Measurements from ENCODE around the gene WT1.

Gene WT1

DNA sequence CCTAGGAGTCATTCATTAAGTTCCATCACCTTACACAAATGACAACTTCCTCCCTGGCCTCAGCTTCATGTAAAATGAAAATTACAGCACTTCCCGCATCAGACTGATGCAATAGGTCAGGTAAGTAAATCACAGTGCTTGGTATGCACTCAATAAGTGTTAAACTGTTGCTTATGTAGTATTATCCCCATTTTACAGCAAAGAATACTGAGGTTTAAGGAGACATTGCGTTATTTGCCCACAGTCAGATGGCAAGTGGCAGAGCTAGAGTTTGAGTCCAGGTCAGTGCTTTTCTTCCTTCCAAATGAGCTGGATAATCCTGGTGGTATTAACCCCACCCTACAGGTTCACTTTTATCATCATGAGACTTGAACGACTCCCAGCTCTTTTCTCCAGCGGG, 29.7 kb downstream of the WT1 start:
- TF ChIP-seq, protein P1, sequence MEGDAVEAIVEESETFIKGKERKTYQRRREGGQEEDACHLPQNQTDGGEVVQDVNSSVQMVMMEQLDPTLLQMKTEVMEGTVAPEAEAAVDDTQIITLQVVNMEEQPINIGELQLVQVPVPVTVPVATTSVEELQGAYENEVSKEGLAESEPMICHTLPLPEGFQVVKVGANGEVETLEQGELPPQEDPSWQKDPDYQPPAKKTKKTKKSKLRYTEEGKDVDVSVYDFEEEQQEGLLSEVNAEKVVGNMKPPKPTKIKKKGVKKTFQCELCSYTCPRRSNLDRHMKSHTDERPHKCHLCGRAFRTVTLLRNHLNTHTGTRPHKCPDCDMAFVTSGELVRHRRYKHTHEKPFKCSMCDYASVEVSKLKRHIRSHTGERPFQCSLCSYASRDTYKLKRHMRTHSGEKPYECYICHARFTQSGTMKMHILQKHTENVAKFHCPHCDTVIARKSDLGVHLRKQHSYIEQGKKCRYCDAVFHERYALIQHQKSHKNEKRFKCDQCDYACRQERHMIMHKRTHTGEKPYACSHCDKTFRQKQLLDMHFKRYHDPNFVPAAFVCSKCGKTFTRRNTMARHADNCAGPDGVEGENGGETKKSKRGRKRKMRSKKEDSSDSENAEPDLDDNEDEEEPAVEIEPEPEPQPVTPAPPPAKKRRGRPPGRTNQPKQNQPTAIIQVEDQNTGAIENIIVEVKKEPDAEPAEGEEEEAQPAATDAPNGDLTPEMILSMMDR (IDR thresholded peaks at IDR 0.05; ENCODE audit: extremely low read depth, missing control alignments) = no peak

DNA sequence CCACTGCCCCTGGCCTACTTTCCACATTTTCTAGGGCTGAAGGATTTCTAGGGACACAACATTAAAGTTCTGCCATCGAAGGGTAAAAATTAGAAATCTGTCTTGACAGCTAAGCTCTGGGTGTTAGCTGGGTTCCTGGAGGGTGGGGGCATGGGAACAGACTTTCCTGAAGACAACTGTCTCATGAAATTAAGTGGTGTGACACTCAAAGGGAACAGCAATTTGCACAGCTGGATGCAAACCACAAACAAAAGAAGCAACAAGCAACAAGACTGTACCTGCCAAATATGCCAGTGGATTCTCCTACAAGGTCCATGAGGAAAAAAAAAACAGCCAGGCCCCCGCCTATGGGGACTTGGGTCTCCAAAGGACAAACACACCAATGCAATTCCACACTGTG, 32.5 kb downstream of the WT1 start:
- no peak for DNase-seq (ENCODE audit: low spot score)
- TF ChIP-seq, protein P1 (IDR thresholded peaks at IDR 0.05; ENCODE audit: extremely low read depth, missing control alignments) = no peak

More for the DNA sequence above, 29.7 kb downstream of the WT1 start:
- no peak for DNase-seq (ENCODE audit: low spot score)

DNA sequence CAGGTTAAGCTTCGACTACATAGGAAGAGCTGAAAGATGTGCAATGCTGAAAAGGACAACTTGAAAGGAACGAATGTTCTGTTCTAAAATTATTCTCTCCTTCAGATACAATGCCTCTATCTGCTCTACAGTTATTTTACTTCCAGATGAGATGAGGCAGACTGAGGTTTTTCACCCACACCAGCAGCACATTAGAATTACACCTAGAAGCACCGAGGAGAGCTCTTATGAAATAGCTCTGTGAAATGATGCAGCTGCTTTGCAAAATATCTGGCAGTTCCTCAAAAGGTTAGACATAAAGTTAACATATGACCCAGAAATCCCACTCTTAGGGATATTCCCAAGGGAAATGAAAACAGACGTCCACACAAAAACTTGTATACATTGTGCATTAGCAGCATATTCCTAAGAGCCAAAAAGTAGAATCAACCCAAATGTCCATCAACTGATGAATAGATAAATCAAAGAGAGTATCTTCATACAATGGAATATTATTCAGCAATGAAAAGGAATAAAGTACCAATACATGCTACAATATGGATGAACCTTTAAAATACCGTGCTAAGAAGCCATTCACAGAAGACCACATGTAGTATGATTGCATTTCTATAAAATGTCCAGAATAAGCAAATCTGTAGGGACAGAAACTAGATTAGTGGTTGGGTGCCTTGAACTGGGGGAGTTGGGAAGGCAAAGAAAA, 34.5 kb downstream of the WT1 start:
- TF ChIP-seq, protein P1 (IDR thresholded peaks at IDR 0.05; ENCODE audit: extremely low read depth, missing control alignments) = no peak
- no peak for DNase-seq (ENCODE audit: low spot score)

DNA sequence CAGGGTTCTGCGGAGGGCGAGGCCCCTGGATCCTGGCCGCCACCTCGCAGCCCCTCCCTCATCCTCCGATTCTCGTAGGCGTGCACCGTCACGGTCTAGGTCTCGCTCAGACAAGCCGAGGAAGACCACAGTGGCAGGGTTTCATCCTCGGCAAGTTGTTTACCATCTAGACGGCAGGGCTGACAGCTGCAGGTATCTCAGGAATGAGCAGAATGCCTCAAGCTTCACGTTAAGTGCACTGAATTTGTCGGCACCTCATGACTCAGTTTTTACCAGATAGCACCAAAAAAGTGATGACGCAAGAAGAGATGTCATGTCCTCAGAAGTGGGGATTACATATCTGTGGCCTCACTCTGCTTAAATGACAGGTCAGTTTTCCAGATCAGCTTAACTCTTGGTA, 35.1 kb downstream of the WT1 start:
- TF ChIP-seq, protein P1 (IDR thresholded peaks at IDR 0.05; ENCODE audit: extremely low read depth, missing control alignments) = no peak
- no peak for DNase-seq (ENCODE audit: low spot score)

DNA sequence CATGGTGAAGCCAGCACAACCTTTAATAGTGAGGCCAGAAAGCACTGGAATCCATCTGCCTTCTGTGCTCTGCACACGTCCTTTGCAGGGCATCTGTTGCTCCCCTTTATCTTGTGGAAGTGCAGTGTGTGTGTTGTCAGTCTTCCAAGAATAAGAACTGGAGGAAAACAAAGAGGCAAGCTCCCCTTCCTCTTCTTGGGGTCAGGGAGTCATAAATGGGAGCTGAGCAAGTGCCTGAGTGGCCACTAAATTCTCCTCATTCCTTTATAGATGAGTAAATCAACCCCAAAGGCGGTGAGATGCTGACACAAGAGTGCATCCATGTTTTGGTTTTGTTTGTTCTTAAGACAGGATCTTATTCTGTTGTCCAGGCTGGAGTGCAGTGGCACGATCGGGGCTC, 38.3 kb downstream of the WT1 start:
- TF ChIP-seq, protein P1 (IDR thresholded peaks at IDR 0.05; ENCODE audit: extremely low read depth, missing control alignments) = no peak
- no peak for DNase-seq (ENCODE audit: low spot score)

DNA sequence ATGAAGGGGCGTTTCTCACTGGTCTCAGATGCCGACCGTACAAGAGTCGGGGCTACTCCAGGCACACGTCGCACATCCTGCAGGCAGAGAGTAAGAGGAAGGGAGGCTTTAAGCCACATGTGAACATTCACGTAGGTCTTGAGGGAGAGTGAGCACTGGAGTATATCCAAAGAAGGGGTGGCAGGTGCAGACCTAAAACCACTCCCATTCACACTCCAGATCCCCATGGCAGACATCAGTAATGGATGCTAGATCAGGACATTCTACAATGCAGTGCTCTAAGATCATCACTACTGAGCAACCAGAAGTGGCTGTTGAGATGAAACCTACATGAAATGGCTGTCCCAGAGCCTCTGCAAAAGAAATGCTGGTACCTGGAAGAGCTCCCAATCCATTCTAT, 39.0 kb downstream of the WT1 start:
- TF ChIP-seq, protein P1 (IDR thresholded peaks at IDR 0.05; ENCODE audit: extremely low read depth, missing control alignments) = no peak
- DNase-seq (ENCODE audit: low spot score) = no peak

DNA sequence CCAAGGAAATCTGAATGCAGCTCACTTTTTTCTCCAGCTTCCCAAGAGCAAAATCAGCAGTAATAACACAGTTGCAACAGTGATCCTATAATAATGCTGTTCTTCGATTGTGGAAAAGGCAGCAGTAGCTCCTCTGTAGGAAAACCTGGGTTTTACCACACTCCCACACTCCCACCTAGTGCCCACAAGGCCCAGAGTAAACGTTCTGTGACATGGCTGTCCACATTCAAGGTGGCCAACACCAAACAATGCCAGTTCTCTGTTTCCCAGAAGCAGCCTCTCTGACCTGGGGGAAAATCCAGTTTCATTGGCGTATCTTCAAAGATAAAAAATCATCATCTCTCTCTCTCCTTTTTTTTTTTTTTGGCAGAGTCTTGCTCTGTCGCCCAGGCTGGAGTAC, 40.2 kb downstream of the WT1 start:
- no peak for DNase-seq (ENCODE audit: low spot score)
- TF ChIP-seq, protein P1 (IDR thresholded peaks at IDR 0.05; ENCODE audit: extremely low read depth, missing control alignments) = no peak

Measured in GM20000 (cell line).